ENCODE data around the gene RAB17. TPM values are rescaled to one million over a fixed set of nuclear protein-coding genes. Genes with fewer than 3 reads are reported as not detected.

RAB17 gene
- total and polyA plus RNA-seq, 2 of the 8 experiments (the other 6 are each of a cell fraction or from before 2014, with no cell fraction given): 42.6 to 83.4 TPM

GRCh38 chr2:237590272-237591140, at the start of gene RAB17 (continued):
- no peak for TF ChIP-seq SP2 (IDR thresholded peaks at IDR 0.05; ENCODE audit: low read length)
- TF ChIP-seq SRF (IDR thresholded peaks at IDR 0.05; ENCODE audit: low read depth, low read length): no peak
- no peak for TF ChIP-seq YY1 (IDR thresholded peaks at IDR 0.05; ENCODE audit: low read depth, low read length)
- no peak; the same call in 1 of the 2 replicates for TF ChIP-seq POLR2AphosphoS5 (IDR thresholded peaks at IDR 0.05; ENCODE audit: low read depth, low read length)
- TF ChIP-seq CTBP2 (IDR thresholded peaks at IDR 0.05; ENCODE audit: borderline replicate concordance, insufficient read depth, insufficient read length, low read length): no peak
- TF ChIP-seq EP300 (IDR thresholded peaks at IDR 0.05; ENCODE audit: borderline replicate concordance in 1 of 2, low read depth in 2 of 2, low read length in 2 of 2): no peak
- TF ChIP-seq KDM1A (IDR thresholded peaks at IDR 0.05; ENCODE audit: borderline replicate concordance, low read length): no peak
- no peak for TF ChIP-seq BCL11A (IDR thresholded peaks at IDR 0.05; ENCODE audit: low read depth in 2 of 2, low read length in 2 of 2)
- TF ChIP-seq TEAD4 (IDR thresholded peaks at IDR 0.05; ENCODE audit: low read depth, low read length): no peak; the same call in 1 of the 2 replicates

Measured in H1 (cell line).